GM19452 (cell line): ENCODE data around the gene RIC1.

Source experiments
- ATAC-seq: cut with Tn5 transposase; IDR thresholded peaks from one replicate; pipeline ENCODE4 v1.9.1; 2021; ENCODE audit not compliant: unreplicated experiment

RIC1 gene

GRCh38 chr9:5819174-5819573 is 190.3 kb downstream of the RIC1 start:
- no peak for ATAC-seq

GRCh38 chr9:5820425-5820824 is 191.5 kb downstream of the RIC1 start:
- ATAC-seq: no peak

DNA sequence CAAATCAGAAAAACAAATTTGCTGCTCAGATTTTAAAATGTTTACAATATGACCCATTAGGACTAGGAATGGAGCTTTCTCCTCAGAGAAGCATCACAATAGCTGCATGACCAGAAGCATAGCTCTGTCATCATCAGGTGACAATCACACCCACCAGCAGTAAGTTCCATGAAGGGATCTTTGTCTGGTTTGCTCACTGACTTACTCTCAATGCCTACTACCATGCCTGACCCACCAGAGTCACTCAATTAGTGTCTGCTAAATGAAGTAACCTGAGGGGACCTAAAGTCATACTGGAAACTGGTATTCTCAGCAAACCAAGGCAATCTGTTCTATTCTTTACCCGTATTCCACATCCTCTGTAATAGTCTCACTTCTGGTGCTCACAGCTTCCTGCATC is 196.3 kb downstream of the RIC1 start:
- ATAC-seq: no peak
